Right kidney (tissue), 1 donor: Measurements from ENCODE around the gene GP5.

Experiments
- DNase-seq: peaks from one replicate; pipeline ENCODE4 v3.0.0-alpha.2; 2016

Gene GP5

DNA sequence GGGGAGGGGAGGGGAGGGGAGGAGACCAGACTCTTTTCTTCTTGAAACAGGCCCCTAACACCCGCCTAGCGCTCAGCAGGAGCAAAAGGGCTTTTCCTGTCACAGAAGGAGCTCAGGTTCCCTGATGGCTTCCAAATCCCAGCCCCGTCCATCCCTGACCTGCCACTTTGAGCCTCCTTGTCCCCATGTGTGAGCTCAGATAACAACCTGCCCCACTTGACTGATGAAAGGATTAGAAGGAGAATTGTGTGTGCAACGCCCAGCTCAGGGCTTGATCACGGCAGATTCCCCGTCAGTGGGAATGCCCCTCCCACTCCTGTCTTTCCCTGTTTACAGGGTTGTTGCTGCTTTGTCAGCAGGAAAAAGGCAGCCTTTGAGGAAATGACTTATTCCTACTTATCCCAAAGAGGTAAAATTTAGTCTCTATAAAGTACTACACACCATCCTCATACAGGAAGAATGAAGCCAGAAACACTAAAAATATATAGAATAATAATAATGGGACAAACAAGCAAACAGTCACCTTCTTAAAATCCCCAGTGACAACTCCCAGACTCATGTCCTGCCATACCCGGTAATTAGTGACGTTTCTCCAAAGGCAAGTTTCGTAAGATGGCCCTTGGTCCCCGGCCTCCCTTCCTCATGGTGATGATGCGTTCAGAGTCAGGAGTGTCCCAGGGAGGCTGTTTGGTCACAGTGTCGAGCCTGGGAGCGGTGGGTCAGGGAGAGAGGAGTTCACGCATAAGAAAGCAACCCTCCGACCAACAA lies 23.4 kb downstream of the GP5 start:
- DNase-seq = no peak

DNA sequence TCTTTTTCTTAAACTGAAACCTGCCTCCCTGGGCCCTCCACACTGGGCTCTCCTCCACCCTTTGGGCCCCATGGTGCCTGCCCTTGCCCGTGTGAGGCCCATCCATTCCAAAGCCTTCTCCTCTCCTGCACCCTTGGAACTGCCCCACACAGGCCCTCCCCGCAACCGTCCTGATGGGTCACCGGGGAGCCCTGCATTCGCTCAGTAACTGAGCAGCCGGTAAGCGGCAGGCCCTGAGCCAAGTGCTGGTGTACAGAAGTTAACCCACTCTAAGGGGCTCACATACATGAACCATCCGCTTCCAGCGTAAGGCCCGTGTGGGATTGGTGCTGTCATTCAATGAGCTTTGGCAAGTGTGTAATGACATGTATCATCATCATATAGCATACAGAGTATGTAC lies 24.1 kb downstream of the GP5 start:
- no peak for DNase-seq

DNA sequence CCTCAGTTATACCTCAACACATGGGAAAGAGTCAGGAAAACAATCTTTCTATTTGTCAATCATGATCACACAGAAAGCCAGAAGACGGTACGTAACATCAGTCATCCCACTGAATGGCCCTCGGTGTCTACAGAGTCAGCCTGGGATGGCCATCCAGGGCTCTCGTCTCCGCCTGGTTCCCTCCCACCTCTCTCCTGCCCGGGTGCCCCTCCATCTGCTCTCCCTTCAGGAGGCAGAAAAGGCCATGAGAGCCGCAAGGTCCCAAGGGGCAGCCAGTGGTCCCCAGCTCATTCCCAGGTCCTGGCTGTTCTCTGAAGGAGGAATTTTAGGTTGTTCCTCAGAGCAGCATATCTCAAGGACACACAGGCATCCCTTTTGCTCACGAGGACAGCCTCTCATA lies 25.2 kb downstream of the GP5 start:
- DNase-seq = no peak

DNA sequence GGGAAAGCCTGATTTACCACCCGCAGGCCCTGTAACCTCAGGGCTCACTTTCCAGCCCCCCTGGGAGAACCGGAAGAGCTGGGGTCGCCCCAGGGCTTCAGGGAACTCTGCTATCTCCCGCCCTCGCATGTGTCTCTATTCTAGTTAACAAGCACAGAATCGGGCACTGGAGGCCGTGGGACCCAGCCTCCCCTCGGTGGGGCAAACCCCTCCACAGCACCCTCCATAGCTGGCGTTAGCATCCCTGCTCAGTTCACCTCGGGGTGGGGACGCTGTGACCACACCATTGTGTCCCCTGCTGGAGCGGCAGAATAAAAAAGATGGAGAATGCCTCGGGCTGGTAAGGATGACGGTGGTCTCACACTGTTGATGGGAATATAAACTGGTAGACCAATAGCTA lies 26.0 kb downstream of the GP5 start:
- DNase-seq = no peak

DNA sequence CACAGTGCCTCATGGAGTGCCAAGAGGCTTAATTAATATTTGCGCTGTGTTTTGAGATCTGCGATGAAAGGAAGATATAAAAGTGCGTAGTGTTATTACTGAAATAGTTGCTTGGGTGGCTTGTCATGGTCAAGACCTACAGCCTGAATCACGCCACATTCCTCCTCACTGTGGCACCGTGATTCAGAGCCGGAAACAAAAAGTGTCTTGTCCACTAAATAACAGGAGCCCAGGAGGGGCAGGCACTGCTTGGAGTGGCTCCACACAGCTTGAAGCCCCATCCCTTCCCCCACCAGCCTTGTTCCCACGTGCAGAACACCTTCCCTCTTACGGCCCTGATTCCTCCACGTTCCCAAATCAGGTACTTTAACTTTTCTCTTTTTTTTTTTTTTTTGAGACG lies 28.3 kb downstream of the GP5 start:
- no peak for DNase-seq

DNA sequence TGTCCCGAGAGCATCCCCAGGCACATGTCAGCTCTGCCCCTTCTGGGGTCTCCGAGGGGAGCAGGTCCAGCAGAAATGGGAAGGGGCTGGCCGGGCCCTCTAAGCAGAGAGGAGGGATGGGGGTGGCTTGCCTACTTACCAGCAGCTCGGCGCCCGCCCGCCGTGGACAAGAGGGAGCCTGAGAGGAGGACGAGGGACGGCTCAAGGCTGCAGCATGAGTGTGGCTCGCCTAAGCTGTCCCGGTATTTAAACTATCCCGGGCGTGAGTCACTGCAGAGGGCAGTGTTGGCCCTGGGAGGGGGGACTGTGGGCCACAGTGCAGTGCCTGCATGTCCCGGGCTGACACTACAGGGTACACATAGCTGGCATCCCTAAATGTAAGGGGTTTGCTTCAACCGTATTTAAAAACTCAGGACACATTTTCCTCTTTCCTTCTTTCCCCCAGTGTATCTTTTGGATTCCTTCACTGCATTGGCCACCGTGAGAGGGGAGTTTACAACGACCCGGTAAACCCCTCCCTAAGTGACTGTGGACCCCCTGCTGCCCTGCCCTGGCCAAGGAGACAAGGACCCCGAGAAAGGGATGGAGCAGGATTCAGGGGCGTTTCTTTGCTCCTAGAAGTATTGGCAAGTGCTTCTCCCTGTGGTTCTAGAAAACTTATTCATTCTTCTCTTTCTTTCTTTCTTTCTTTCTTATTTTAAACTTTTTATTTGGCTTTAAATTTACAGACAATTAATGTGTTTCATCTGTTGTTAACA lies 29.4 kb downstream of the GP5 start, which contains the start of gene LRRC15:
Gene LRRC15 (minus strand): TSS at position 222 of the 758 bp plus-strand sequence. CDS start 8,700 bp downstream, outside the sequence.
- no peak for DNase-seq

DNA sequence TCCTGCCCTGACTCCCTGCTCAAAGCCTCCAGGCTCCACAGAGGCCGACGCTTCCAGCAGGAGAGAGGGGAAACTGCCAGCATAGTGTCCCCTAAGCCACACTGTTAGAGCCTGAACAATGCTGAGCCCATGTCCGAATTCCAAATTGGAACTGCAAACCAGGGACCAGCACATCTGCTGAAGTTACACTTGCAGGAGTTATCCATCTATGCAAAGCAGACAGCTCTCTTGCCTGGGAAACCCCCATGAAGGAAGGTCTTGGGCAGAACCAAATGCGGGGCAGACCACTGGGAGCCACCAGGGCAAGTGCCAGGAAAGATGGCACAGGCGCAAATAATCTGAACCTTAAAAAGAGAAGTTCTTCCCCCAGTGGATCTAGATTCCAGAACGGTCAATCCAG lies 30.1 kb downstream of the GP5 start:
- DNase-seq = no peak

DNA sequence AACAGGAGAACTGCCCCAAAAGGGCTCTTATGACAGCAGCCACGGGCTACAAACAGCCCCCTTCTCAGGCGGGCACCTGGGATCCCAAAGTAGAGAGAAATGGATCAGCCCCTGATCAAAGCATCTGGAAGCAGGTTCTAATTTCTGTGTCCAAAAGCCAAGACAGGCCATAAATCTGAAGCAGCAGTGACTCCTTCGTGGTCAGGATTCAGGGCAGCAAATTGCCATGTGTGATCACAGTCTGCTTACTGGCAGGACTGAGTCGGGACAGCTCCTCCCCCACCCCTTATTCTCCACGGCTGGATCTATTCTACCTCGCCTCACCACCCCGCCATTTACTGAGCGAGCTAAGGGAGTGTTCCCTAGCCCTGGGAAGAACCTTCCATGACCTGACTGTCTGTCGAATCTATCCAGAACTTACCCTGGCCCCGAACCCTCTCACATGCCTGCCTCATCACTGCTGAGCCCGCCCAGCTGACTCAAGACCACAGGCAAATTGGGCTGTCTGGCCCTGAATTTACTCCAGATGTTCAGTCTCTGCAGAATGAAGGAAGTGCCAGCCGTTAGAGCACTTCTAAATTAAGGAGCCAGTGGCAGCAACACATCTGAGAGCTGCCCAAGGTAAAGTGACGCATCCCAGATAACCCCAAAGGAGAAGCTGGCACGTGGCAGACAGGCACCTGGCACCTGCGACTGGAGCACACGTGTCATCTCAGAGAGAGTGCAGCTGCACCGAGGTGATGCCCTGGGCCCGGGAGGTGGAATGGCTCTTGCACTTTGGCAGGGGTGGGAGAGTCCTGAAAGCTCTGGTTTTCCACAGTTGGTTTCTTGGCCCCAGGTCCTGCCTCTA lies 30.8 kb downstream of the GP5 start:
- DNase-seq = no peak

DNA sequence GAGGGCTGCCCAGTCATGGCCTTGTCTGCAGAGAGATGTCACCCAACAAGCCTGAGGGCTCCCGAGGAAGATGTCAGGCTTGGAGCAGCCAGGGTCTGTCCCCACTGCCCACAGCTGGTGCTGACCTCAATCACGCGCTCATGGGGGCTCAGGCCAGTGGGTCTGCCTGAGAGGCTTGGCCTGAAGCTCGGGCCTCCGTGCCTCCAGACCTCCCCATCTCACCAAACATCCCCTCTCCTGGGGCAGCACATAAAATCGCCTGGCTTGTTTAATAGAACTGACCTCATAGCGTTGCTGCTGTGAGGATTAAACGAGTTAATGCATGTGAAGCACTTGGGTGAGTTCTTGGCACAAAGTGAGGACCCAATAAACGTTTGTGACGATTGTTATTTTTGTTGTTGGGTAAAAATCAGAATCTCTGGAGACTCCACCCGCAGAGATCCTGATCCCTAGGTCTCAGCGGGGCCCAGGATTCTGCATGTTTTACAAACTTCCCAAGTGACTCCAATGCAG lies 33.0 kb downstream of the GP5 start:
- no peak for DNase-seq

DNA sequence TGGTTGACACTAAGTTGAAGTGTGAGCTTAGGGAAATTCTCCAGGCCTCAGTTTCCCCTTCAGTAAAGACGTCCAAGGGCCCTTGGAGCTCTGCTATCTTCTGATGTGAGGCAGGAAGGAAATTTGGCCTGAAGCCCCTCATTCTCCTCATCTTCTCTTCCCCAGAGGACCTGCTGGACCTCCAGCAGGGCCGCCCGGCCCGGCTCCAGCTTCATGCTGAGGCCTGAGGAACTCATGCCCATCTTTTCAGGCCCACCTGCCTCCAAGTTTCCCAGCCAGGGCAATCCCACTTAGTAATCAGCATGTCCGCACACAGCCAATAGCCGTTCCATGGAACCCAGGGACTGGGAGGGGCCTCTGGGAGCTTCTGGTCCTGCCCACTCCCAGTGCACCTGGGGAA lies 33.5 kb downstream of the GP5 start:
- DNase-seq = no peak

DNA sequence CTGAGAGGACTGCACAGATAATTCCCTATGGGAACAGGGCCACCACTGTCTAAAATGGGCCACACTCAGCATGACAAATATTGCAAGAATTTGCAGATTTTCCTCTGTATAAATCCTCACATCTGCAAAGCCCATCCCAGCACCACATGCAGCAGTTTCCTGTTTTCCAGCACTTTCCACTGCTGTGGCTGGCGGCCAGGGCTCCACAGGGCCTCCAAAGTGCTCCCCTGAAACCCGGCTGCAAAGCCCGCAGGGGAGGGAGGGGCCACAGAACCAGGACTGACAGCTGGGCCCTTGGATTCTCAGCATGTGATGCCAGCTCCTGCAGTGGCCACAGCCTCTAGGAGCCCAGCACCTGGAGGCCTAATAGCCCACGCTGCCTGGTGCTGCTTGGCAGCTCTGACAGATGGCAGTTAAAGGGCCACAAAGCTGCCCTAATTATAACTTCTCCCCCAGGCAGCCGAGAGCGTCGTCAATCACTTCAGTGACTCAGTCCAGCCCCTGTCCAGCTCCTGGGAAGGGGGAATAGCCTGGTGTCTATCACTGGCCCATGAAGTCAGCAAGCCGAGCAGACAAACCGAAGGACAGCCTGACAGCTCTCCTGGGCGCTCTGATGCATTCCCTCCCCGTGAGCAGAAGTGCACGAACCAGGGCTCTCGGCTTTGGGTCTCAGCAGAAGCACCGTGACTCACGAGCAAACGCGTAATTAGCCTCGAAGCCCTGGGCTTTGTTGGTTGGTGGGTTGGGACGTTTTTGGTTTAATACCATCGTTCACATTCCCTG lies 34.2 kb downstream of the GP5 start:
- DNase-seq = no peak

DNA sequence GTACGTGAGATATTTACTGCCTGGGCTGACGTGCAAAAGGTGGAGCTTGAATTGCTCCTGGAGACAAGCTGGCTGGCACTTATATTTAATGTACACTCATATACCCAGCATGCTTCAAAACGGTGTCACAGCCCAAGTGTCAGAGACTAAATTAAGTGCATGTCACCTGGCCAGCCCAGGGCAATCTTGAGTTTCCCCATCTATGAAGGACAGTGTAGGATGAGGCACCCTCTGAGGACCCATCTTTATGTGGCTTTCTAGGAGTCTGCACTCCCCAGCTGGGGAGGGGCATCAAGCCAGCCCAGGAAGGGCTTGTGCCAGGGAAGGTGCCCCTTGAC lies 34.8 kb downstream of the GP5 start:
- DNase-seq = no peak

DNA sequence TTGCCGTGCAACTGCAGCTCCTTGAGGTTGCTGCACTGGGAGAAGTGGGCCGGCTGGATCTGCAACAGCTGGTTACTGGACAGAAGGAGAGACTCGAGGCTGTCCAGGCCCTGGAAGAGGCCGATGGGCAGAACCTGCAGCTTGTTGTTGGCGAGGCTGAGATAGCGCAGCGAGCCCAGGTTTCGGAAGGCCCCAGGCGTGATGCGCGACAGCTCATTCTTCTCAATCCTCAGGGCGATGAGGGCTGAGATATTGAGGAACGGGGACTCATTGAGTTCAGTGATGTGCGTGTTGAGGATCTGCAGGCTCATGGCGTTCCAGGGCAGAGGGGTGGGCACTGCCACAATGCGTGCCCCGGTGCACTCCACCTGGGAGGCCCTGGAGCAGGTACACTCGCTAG lies 38.5 kb downstream of the GP5 start:
- DNase-seq = no peak

DNA sequence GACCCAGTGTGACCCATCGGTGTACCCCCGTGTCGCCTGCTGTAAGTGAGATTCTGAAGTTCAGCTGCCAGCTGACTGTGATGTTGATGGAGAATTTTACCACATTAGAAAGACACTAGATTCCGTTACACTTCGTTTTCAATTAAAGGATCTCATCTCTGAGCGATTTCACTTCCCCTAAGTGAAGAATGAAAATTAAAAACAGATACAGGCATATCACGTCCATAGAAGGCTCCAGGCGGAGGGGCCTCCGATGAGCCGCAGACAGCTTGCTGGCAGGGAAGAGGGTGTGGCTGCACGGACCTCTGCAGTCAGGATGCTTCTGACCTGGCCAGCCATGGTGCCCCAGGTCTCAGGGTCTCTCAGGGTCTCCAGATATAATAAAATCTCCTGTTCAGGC lies 41.4 kb downstream of the GP5 start:
- DNase-seq = no peak

DNA sequence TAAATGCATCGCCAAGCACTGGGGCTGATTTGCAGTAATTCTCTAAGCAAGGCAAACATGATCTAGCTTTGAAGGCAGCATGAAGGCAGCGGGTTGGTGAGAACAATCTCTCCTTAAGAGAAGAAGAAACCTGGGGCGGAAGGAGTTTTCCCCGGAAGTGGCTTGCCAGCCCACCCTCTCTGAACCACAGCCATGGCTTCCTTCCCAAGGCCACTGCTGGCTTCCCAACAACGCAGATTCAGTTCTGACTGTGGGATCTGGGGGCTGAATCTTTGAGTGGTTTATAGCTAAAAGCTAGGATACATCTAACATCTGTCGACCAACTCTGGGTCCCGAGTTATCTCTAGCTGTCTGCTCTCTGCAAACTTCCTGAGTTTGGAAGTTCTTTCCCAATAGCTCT lies 43.7 kb downstream of the GP5 start:
- DNase-seq = no peak

DNA sequence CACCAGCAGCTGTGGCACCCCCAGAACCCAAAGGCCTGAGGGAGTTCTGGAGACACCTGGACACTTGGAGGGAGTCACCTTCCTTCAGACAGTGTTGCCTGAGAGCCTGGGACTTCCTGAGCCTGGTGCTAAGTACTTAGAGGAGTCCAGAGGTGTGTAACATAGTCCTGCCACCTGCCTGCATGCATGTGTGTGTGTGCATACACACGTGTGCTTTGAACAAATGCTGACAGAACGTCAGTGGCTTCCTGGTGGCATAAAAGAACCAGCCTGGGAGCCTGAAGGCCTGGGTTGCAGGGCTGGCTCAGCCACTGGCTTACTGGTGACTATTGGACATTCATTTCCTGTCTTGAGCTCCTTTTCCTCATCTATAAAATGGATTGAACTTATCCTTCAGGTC lies 44.8 kb downstream of the GP5 start:
- no peak for DNase-seq

DNA sequence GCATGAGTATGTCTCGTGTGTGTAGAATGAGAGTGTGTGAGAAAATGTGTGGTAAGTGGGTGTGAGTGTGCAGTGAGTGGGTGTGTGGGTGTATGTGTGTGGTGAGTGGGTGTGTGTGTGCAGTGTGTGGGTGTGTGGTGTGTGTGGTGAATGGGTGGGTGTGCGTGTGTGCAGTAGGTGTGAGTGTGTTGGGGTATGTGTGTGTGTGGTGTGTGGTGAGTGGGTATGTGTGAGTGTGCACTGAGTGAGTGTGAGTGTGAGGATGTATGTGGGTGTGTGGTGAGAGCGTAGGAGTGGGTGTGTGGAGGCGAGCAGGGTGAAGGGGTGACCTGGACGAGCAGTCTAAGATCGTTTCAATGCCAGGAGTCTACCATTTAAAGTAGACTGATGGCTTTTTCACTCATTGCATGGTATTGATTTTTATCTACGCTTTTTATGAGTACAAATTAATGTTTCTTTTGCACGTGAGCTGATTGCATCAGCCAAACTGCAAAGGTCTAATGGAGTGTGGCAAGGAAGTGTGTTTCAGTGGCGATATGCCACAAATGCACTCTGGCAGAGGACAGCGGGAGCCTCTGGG lies 46.3 kb downstream of the GP5 start:
- DNase-seq = no peak

DNA sequence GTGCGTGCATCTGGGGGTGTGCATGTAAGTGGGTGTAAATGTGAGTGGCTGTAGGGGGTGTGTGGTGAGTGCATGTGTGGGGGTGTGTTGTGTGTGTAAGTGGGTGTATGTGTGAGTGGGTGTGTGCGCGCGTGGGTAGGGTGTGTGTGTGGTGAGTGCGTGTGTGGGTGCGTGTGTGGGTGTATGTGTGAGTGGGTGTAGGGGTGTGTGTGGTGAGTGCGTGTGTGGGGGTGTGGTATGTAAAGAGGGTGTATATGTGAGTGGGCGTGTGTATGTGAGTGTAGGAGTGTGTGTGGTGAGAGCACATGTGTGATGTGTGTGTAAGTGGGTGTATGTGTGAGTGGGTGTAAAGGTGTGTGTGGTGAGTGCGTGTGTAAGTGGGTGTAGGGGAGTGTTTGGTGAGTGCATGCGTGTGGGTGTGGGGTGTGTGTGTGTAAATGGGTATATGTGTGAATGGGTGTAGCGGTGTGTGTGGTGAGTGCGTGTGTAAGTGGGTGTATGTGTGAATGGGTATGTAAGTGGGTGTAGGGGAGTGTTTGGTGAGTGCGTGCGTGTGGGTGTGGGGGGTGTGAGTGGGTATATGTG lies 47.0 kb downstream of the GP5 start:
- no peak for DNase-seq

DNA sequence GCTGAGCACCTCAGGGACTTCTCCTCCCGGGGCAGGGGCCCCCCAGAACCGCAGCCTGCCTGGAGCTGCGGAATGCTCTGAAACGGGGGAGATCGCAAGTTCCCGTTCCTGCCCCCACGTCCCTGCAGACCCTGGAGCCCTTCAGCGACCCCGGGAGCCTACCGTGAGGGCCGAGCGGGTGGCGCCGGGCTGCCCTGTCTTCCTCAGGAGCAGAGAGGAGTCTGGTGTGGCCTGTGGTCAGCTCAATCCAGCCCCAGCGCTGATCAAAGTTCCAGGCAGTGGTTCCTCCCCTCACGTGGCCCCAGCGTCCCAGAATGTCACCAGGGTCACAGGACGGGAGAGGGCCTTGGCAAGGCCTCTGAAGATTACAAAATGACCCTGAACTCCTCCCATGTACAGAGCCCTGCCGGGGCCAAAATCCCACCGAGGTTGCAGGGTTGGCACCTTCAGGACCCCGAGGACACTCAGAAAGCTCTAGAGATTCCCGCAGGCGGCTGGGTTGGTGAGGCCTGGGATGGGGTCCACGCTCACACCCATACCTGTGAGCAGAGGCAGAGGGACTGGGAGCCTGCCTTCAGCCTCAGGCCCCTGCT lies 47.9 kb downstream of the GP5 start, which contains the start of gene CPN2:
Gene CPN2 (minus strand): TSS at position 249 of the 593 bp plus-strand sequence. CDS start 8,626 bp downstream, outside the sequence.
- no peak for DNase-seq

DNA sequence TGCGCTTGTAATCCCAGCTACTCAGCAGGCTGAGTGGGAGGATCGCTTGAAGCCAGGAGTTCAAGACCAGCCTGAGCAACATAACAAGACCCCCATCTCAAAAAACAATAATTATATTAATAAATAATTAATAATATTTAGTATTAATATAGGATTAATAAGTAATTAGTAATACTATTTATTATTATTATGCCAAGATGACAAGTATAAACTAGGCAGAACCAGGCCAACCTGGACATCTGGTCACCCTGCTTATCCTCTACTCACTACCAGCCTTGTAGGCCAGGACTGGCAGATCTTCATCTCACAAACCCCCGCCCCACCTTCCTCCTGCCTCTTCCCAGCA lies 48.4 kb downstream of the GP5 start:
- DNase-seq = no peak

DNA sequence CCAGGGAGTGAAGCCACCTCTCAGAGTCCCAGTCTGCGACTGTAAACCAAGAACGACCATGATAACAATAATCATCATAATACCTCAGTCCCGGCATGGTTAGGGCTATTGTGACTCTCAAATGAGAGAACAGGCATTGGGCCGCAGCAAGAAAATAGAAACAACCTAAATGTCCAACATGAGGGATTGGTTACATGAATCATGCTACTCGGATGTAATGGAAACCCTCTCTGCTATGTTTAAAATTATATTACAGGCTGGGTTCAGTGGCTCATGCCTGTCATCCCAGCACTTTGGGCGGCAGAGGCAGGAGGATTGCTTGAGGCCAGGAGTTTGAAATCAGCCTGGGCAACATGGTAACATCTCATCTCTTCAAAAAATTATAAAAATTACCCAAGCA lies 50.7 kb downstream of the GP5 start:
- no peak for DNase-seq
